ENCODE data around the gene SOCS2.
"Not testable (repeated sequence)": the region's sequence is repeated elsewhere in the genome, so short reads cannot be mapped to it uniquely, and the experiment has no call there.

Gene SOCS2

GRCh38 chr12:93557879-93558278 lies 14.6 kb upstream of the SOCS2 start:
- not testable (repeated sequence) for H3K79me2 ChIP-seq (ENCODE audit: control insufficient read depth, insufficient read depth, low read length); H2BK15ac ChIP-seq (replicated peaks; ENCODE audit: low read depth); H3K27me3 ChIP-seq (ENCODE audit: insufficient read depth, low read length, poor library complexity); H2BK120ac ChIP-seq (ENCODE audit: low read depth, low read length); H3K4ac ChIP-seq (ENCODE audit: low read depth, low read length); H3K36me3 ChIP-seq (ENCODE audit: control insufficient read depth, insufficient read depth, low read length); H3K4me3 ChIP-seq (ENCODE audit: low read length); H3K4me2 ChIP-seq (ENCODE audit: low read length); H2AK5ac ChIP-seq (ENCODE audit: low read length); H3K4me1 ChIP-seq (ENCODE audit: control insufficient read depth, low read depth, low read length); H3K56ac ChIP-seq (ENCODE audit: low read length); H3K27ac ChIP-seq (ENCODE audit: low read depth, low read length); H3K18ac ChIP-seq (ENCODE audit: low read length); H3K9ac ChIP-seq (ENCODE audit: low read length); H3K23ac ChIP-seq (ENCODE audit: low read length); H4K8ac ChIP-seq (ENCODE audit: low read depth, low read length); H3K79me1 ChIP-seq (ENCODE audit: low read length); H4K5ac ChIP-seq (ENCODE audit: low read length); DNase-seq; H2BK5ac ChIP-seq (ENCODE audit: low read length)

- H4K8ac ChIP-seq (ENCODE audit: low read depth, low read length); H3K79me2 ChIP-seq (ENCODE audit: control insufficient read depth, insufficient read depth, low read length); H4K5ac ChIP-seq (ENCODE audit: low read length); H3K4ac ChIP-seq (ENCODE audit: low read depth, low read length); H3K18ac ChIP-seq (ENCODE audit: low read length); H3K4me1 ChIP-seq (ENCODE audit: control insufficient read depth, low read depth, low read length); H3K27me3 ChIP-seq (ENCODE audit: insufficient read depth, low read length, poor library complexity); H3K23ac ChIP-seq (ENCODE audit: low read length); H3K79me1 ChIP-seq (ENCODE audit: low read length); H2BK15ac ChIP-seq (replicated peaks; ENCODE audit: low read depth); DNase-seq; H2BK5ac ChIP-seq (ENCODE audit: low read length); H3K27ac ChIP-seq (ENCODE audit: low read depth, low read length); H3K36me3 ChIP-seq (ENCODE audit: control insufficient read depth, insufficient read depth, low read length); H2AK5ac ChIP-seq (ENCODE audit: low read length); H3K4me3 ChIP-seq (ENCODE audit: low read length); H3K9ac ChIP-seq (ENCODE audit: low read length); H2BK120ac ChIP-seq (ENCODE audit: low read depth, low read length); H3K4me2 ChIP-seq (ENCODE audit: low read length); H3K56ac ChIP-seq (ENCODE audit: low read length): not testable (repeated sequence)
- no CpG with 5 or more reads among the region's 1 CpG for WGBS (ENCODE audit: extremely low coverage, insufficient coverage, low lambda C conversion rate)
Observed at GRCh38 chr12:93558685-93559084, 13.8 kb upstream of the SOCS2 start.

GRCh38 chr12:93563807-93564538 lies 8.5 kb upstream of the SOCS2 start:
- no peaks in the 10 kb centered on the region for H3K79me1 ChIP-seq (ENCODE audit: low read length)
- H3K27me3 ChIP-seq (ENCODE audit: insufficient read depth, low read length, poor library complexity), result no peaks in the 10 kb centered on the region
- H2BK120ac ChIP-seq (ENCODE audit: low read depth, low read length), result no peak overlapping the region
- no peak overlapping the region for H4K5ac ChIP-seq (ENCODE audit: low read length)
- H3K4me2 ChIP-seq (ENCODE audit: low read length), result no peak overlapping the region
- no peak overlapping the region for H4K8ac ChIP-seq (ENCODE audit: low read depth, low read length)
- H3K36me3 ChIP-seq (ENCODE audit: control insufficient read depth, insufficient read depth, low read length), result peaks cover 1% of the 10 kb centered on the region
- no CpG with 5 or more reads among the region's 6 CpGs for WGBS (ENCODE audit: extremely low coverage, insufficient coverage, low lambda C conversion rate)
- DNase-seq, result peak; percentile 75
- no peak overlapping the region for H3K9ac ChIP-seq (ENCODE audit: low read length)
- no peak overlapping the region for H3K56ac ChIP-seq (ENCODE audit: low read length)
- no peak overlapping the region for H2BK15ac ChIP-seq (replicated peaks; ENCODE audit: low read depth)
- H3K23ac ChIP-seq (ENCODE audit: low read length), result no peak overlapping the region
- H2AK5ac ChIP-seq (ENCODE audit: low read length), result no peak overlapping the region
- H3K4me3 ChIP-seq (ENCODE audit: low read length), result no peak overlapping the region
- H3K4me1 ChIP-seq (ENCODE audit: control insufficient read depth, low read depth, low read length), result no peaks in the 10 kb centered on the region
- no peak overlapping the region for H3K27ac ChIP-seq (ENCODE audit: low read depth, low read length)
- no peak overlapping the region for H2BK5ac ChIP-seq (ENCODE audit: low read length)
- no peak overlapping the region for H3K4ac ChIP-seq (ENCODE audit: low read depth, low read length)
- no peaks in the 10 kb centered on the region for H3K79me2 ChIP-seq (ENCODE audit: control insufficient read depth, insufficient read depth, low read length)
- no peak overlapping the region for H3K18ac ChIP-seq (ENCODE audit: low read length)

- DNase-seq, result no peak
- Histone ChIP-seq H3K4ac (ENCODE audit: low read depth, low read length) (no peak overlapping the region), H3K79me1 (ENCODE audit: low read length) (no peaks in the 10 kb centered on the region), H4K5ac (ENCODE audit: low read length) (no peak overlapping the region), H2AK5ac (ENCODE audit: low read length) (no peak overlapping the region), H3K56ac (ENCODE audit: low read length) (no peak overlapping the region), H3K9ac (ENCODE audit: low read length) (no peak overlapping the region), H2BK15ac (replicated peaks; ENCODE audit: low read depth) (no peak overlapping the region), H2BK120ac (ENCODE audit: low read depth, low read length) (no peak overlapping the region), H3K4me3 (ENCODE audit: low read length) (no peak overlapping the region), H3K4me2 (ENCODE audit: low read length) (no peak overlapping the region), H3K27me3 (ENCODE audit: insufficient read depth, low read length, poor library complexity) (no peaks in the 10 kb centered on the region), H4K8ac (ENCODE audit: low read depth, low read length) (no peak overlapping the region), H3K27ac (ENCODE audit: low read depth, low read length) (no peak overlapping the region), H2BK5ac (ENCODE audit: low read length) (no peak overlapping the region), H3K4me1 (ENCODE audit: control insufficient read depth, low read depth, low read length) (no peaks in the 10 kb centered on the region), H3K79me2 (ENCODE audit: control insufficient read depth, insufficient read depth, low read length) (no peaks in the 10 kb centered on the region), H3K23ac (ENCODE audit: low read length) (no peak overlapping the region), H3K18ac (ENCODE audit: low read length) (no peak overlapping the region), H3K36me3 (ENCODE audit: control insufficient read depth, insufficient read depth, low read length) (peaks cover 1% of the 10 kb centered on the region)
- no CpG with 5 or more reads among the region's 3 CpGs for WGBS (ENCODE audit: extremely low coverage, insufficient coverage, low lambda C conversion rate)
Observed at GRCh38 chr12:93565760-93566159, 6.7 kb upstream of the SOCS2 start.

GRCh38 chr12:93567174-93567573 lies 5.3 kb upstream of the SOCS2 start:
- H3K56ac ChIP-seq (ENCODE audit: low read length), result no peak overlapping the region
- no peaks in the 10 kb centered on the region for H3K27me3 ChIP-seq (ENCODE audit: insufficient read depth, low read length, poor library complexity)
- no peak overlapping the region for H4K5ac ChIP-seq (ENCODE audit: low read length)
- no peaks in the 10 kb centered on the region for H3K79me2 ChIP-seq (ENCODE audit: control insufficient read depth, insufficient read depth, low read length)
- no peak overlapping the region for H2BK5ac ChIP-seq (ENCODE audit: low read length)
- no peak overlapping the region for H3K18ac ChIP-seq (ENCODE audit: low read length)
- H3K79me1 ChIP-seq (ENCODE audit: low read length), result no peaks in the 10 kb centered on the region
- no peak overlapping the region for H2AK5ac ChIP-seq (ENCODE audit: low read length)
- WGBS (ENCODE audit: extremely low coverage, insufficient coverage, low lambda C conversion rate), result no CpG with 5 or more reads among the region's 3 CpGs
- no peak for DNase-seq
- no peak overlapping the region for H3K9ac ChIP-seq (ENCODE audit: low read length)
- no peak overlapping the region for H3K23ac ChIP-seq (ENCODE audit: low read length)
- no peak overlapping the region for H3K4me3 ChIP-seq (ENCODE audit: low read length)
- H3K4ac ChIP-seq (ENCODE audit: low read depth, low read length), result no peak overlapping the region
- no peak overlapping the region for H3K4me2 ChIP-seq (ENCODE audit: low read length)
- H3K27ac ChIP-seq (ENCODE audit: low read depth, low read length), result no peak overlapping the region
- no peak overlapping the region for H2BK15ac ChIP-seq (replicated peaks; ENCODE audit: low read depth)
- no peak overlapping the region for H2BK120ac ChIP-seq (ENCODE audit: low read depth, low read length)
- no peak overlapping the region for H4K8ac ChIP-seq (ENCODE audit: low read depth, low read length)
- H3K36me3 ChIP-seq (ENCODE audit: control insufficient read depth, insufficient read depth, low read length), result peaks cover 1% of the 10 kb centered on the region
- H3K4me1 ChIP-seq (ENCODE audit: control insufficient read depth, low read depth, low read length), result no peaks in the 10 kb centered on the region

GRCh38 chr12:93568091-93568490 lies 4.4 kb upstream of the SOCS2 start:
- H3K18ac ChIP-seq (ENCODE audit: low read length), result no peak overlapping the region
- no peak for DNase-seq
- no peak overlapping the region for H2BK15ac ChIP-seq (replicated peaks; ENCODE audit: low read depth)
- H3K4me2 ChIP-seq (ENCODE audit: low read length), result no peak overlapping the region
- H4K5ac ChIP-seq (ENCODE audit: low read length), result no peak overlapping the region
- no peaks in the 10 kb centered on the region for H3K4me1 ChIP-seq (ENCODE audit: control insufficient read depth, low read depth, low read length)
- H2AK5ac ChIP-seq (ENCODE audit: low read length), result no peak overlapping the region
- H2BK120ac ChIP-seq (ENCODE audit: low read depth, low read length), result no peak overlapping the region
- H3K27ac ChIP-seq (ENCODE audit: low read depth, low read length), result no peak overlapping the region
- H3K4ac ChIP-seq (ENCODE audit: low read depth, low read length), result no peak overlapping the region
- no peak overlapping the region for H3K56ac ChIP-seq (ENCODE audit: low read length)
- peaks cover 1% of the 10 kb centered on the region for H3K36me3 ChIP-seq (ENCODE audit: control insufficient read depth, insufficient read depth, low read length)
- no peaks in the 10 kb centered on the region for H3K27me3 ChIP-seq (ENCODE audit: insufficient read depth, low read length, poor library complexity)
- no peak overlapping the region for H4K8ac ChIP-seq (ENCODE audit: low read depth, low read length)
- WGBS (ENCODE audit: extremely low coverage, insufficient coverage, low lambda C conversion rate), result no CpG with 5 or more reads among the region's 3 CpGs
- H3K79me1 ChIP-seq (ENCODE audit: low read length), result no peaks in the 10 kb centered on the region
- no peak overlapping the region for H3K4me3 ChIP-seq (ENCODE audit: low read length)
- no peak overlapping the region for H3K23ac ChIP-seq (ENCODE audit: low read length)
- H3K79me2 ChIP-seq (ENCODE audit: control insufficient read depth, insufficient read depth, low read length), result peaks cover 6% of the 10 kb centered on the region
- no peak overlapping the region for H3K9ac ChIP-seq (ENCODE audit: low read length)
- H2BK5ac ChIP-seq (ENCODE audit: low read length), result no peak overlapping the region

Data from mesendoderm (in vitro differentiated cells).